ENCODE results near the gene REX1BD. TPM values are rescaled to one million over a fixed set of nuclear protein-coding genes. Genes with fewer than 3 reads are reported as not detected.

The REX1BD gene
- 15.2 and 18.7 TPM in 2 replicates for total RNA-seq (2013; cell fraction: nucleolus; rRNA removed)
- 49.7 and 57.8 TPM in 2 replicates for total RNA-seq (2014; rRNA removed)
- total RNA-seq (2014; rRNA removed; fragmentation: Illumina TruSeq; extraction: Trizol), result 6.4 and 7.1 TPM in 2 replicates
- 58.2 and 62.7 TPM in 2 replicates for total RNA-seq (2021)
- 15.2 TPM for polyA plus RNA-seq (2011; ENCODE audit: low read depth)
- 7.8 and 12.1 TPM in 2 replicates for polyA plus RNA-seq (2011; rRNA removed)
- polyA plus RNA-seq (2011; cell fraction: cytosol; rRNA removed), result 23.9 and 40.8 TPM in 2 replicates
- polyA plus RNA-seq (2011; cell fraction: nucleus; rRNA removed), result 74.8 and 100 TPM in 2 replicates
- 40.7 and 41.1 TPM in 2 replicates for polyA plus RNA-seq (2012)
- polyA plus RNA-seq (2014; fragmentation: Illumina TruSeq; extraction: Trizol), result 1.8 and 3.1 TPM in 2 replicates
- 1 to 10 TPM; 1.1 to 3.3 TPM for polyA plus RNA-seq (2014; fragmentation: Nextera tagmentation; extraction: Ambion mirVana)
- 64.4 and 84.2 TPM in 2 replicates for polyA plus RNA-seq (2014; rRNA removed)
- 100 to 1,000 TPM in 1 of 2 experiments, 10 to 100 TPM in 1; 88.9 to 101 TPM for polyA plus RNA-seq (2016; fragmentation: Nextera tagmentation; extraction: Ambion mirVana)
- polyA minus RNA-seq (2011; rRNA and poly(A)+ RNA removed), result 0.80 and 1.7 TPM in 2 replicates
- 3.6 and 8.6 TPM in 2 replicates for polyA minus RNA-seq (2011; cell fraction: cytosol; rRNA and poly(A)+ RNA removed)
- polyA minus RNA-seq (2011; cell fraction: nucleus; rRNA and poly(A)+ RNA removed), result 4.7 and 6.4 TPM in 2 replicates
- Bru-seq, nascent RNA, result percentile 59 among the genes with signal in this experiment
- percentile 56 among the genes with signal in this experiment for BruChase-seq, experiment 1, labeled RNA remaining after a 6-hour chase
- percentile 56 among the genes with signal in this experiment for BruChase-seq, experiment 2, labeled RNA remaining after a 2-hour chase
- long read RNA-seq, experiment 1, transcript REX1BD-201 (5 exons, 839 nt), result major isoform, 13 of 24 reads
- long read RNA-seq, experiment 1, partial matches to known transcripts, result 2 of 24 reads
- long read RNA-seq, experiment 1, other reads (novel, unspliced or antisense), result 3 of 24 reads
- long read RNA-seq, experiment 2, transcript REX1BD-201 (5 exons, 839 nt), result major isoform, 15 of 24 reads
- long read RNA-seq, experiment 2, partial matches to known transcripts, result 1 of 24 reads
- long read RNA-seq, experiment 2, other reads (novel, unspliced or antisense), result 0 of 24 reads

- Histone ChIP-seq H3K9me3 (replicated peaks; ENCODE audit: control insufficient read depth, insufficient read depth, low read length) (no peaks in the 10 kb centered on the region), H3K4me1 (ENCODE audit: control insufficient read depth, insufficient read depth, low read length) (peaks cover 32% of the 10 kb centered on the region), H3K4me3 (peak within 1 kb of the TSS; percentile 70), H3K36me3 (ENCODE audit: control insufficient read depth in 2 of 2, insufficient read depth in 2 of 2, low read length in 1 of 2) (peaks cover 0 to 3% of the 10 kb centered on the region in 2 experiments; a peak in 1 of 4 replicates), H4K20me1 (ENCODE audit: control insufficient read depth, insufficient read depth) (no peaks in the 10 kb centered on the region; the same call in 1 of the 2 replicates), H3K9ac (ENCODE audit: control insufficient read depth, insufficient read depth, low read length) (peak within 1 kb of the TSS; percentile 66), H3K27me3 (replicated peaks in 1 of 2; ENCODE audit: control insufficient read depth in 2 of 2, insufficient read depth in 2 of 2, low read length in 1 of 2) (peaks cover 0 to 2% of the 10 kb centered on the region in 2 experiments; a peak in 1 of 4 replicates), H3K27ac (ENCODE audit: control insufficient read depth, insufficient read depth) (peak within 1 kb of the TSS; percentile 72), H3K79me2 (ENCODE audit: control insufficient read depth, insufficient read depth, low read length) (peaks cover 4% of the 10 kb centered on the region; the same call in 1 of the 2 replicates), H2AFZ (ENCODE audit: control insufficient read depth, low read depth, low read length) (peak within 1 kb of the TSS; percentile 72), H3K4me2 (ENCODE audit: control insufficient read depth, insufficient read depth) (peak within 1 kb of the TSS; percentile 98)
- no TSS peak for BruUV-seq (replicated peaks)
- ATAC-seq, result peak; percentile 92
- intact Hi-C loops (cut with micrococcal nuclease; ENCODE audit: unreplicated experiment) (loop anchor here (2.0 to 5.0 kb wide), 4 partner anchors 46 to 259 kb away; partner anchors contain the start of genes ELL and FKBP8), in situ Hi-C loops (cut with MboI) (no loop called here)
- CTCF ChIA-PET, result interaction anchor here (0.6 to 6.0 kb wide), 26 partner anchors 8 to 398 kb away, joined by 3 to 64 read pairs (median 4); partner anchors contain the start of genes ELL, FKBP8, KXD1 and UBA52
- 1% methylated on average over 72 of the region's 72 CpGs for WGBS (ENCODE audit: insufficient coverage, insufficient replicate concordance, low lambda C conversion rate, missing lambda C conversion rate)
- POLR2A ChIA-PET, result interaction anchor here (0.6 to 6.0 kb wide), 7 partner anchors 16 to 194 kb away, joined by 3 to 43 read pairs (median 21); partner anchors contain the start of genes ELL, FKBP8, KXD1 and UBA52
- peak; percentile 77 for FAIRE-seq
- SMC1A ChIA-PET (ENCODE audit: uncharacterized antibody, unreplicated experiment), result interaction anchor here (0.7 to 5.2 kb wide), 13 partner anchors 13 to 260 kb away, joined by 3 to 44 read pairs (median 4); partner anchors contain the start of genes ELL, FKBP8, KXD1 and UBA52
- peak; percentile 54 for DNase-seq (ENCODE audit: low read depth, low spot score)
- RAD21 ChIA-PET (ENCODE audit: unreplicated experiment), result interaction anchor here (1.2 to 4.8 kb wide), 6 partner anchors 30 to 138 kb away, joined by 3 to 35 read pairs (median 12); partner anchors contain the start of genes ELL, FKBP8 and KXD1
- no peak for TF ChIP-seq MEF2A (IDR thresholded peaks at IDR 0.05; ENCODE audit: insufficient read depth, low read depth, low read length)
- TF ChIP-seq MTA2 (IDR thresholded peaks at IDR 0.05; ENCODE audit: low read depth), result peak; percentile 25; the same call in 1 of the 2 replicates
- peak; percentile 47 for TF ChIP-seq RB1 (IDR thresholded peaks at IDR 0.05; ENCODE audit: borderline replicate concordance)
- TF ChIP-seq SUZ12 (IDR thresholded peaks at IDR 0.05; ENCODE audit: unreplicated experiment), result no peak
- TF ChIP-seq ZNF687 (IDR thresholded peaks at IDR 0.05), result peak; percentile 67; the same call in 1 of the 2 replicates
- no peak for TF ChIP-seq ZNF622 (IDR thresholded peaks at IDR 0.05)
- TF ChIP-seq LARP7 (IDR thresholded peaks at IDR 0.05), result peak; percentile 92; the same call in 1 of the 2 replicates
- TF ChIP-seq EZH2 (IDR thresholded peaks at IDR 0.05; ENCODE audit: borderline replicate concordance, control insufficient read depth, low read depth, low read length), result no peak
- TF ChIP-seq EED (IDR thresholded peaks at IDR 0.05; ENCODE audit: low read depth), result no peak
- TF ChIP-seq POLR2A (IDR thresholded peaks at IDR 0.05; ENCODE audit: low read depth, low read length), result peak; percentile 91
- TF ChIP-seq NFIC (IDR thresholded peaks at IDR 0.05; ENCODE audit: low read depth, low read length), result no peak
- TF ChIP-seq HDGF (IDR thresholded peaks at IDR 0.05), result peak; percentile 67
- TF ChIP-seq RBBP5 (conservative IDR thresholded peaks at IDR 0.05), result no peak
- TF ChIP-seq ZNF274 (IDR thresholded peaks at IDR 0.05; ENCODE audit: insufficient read depth, insufficient read length), result no peak
- TF ChIP-seq EGR1 (IDR thresholded peaks at IDR 0.05; ENCODE audit: borderline replicate concordance in 1 of 2, low read depth in 2 of 2, low read length in 2 of 2), result peak; percentile 33 to 97
Measured at GRCh38 chr19:18588611-18589379, at the start of gene REX1BD. TSS of gene REX1BD (plus strand) at chr19:18588798. CDS start at chr19:18588802, 4 bp downstream.

All from GM12878 (cell line).